ENCODE data around the gene SLC66A3.

The SLC66A3 gene

GRCh38 chr2:11140492-11140891 is 14.8 kb upstream of the SLC66A3 start:
- FAIRE-seq = no peak

GRCh38 chr2:11141319-11141718 is 13.9 kb upstream of the SLC66A3 start:
- FAIRE-seq = no peak

GRCh38 chr2:11142330-11142729 is 12.9 kb upstream of the SLC66A3 start:
- no peak for FAIRE-seq

GRCh38 chr2:11142987-11143386 is 12.3 kb upstream of the SLC66A3 start:
- no peak for FAIRE-seq

- FAIRE-seq = no peak
Observed at GRCh38 chr2:11144077-11144737, 11.1 kb upstream of the SLC66A3 start.

- no peak for FAIRE-seq
Observed at GRCh38 chr2:11144738-11145079, 10.6 kb upstream of the SLC66A3 start.

- FAIRE-seq = no peak
Observed at GRCh38 chr2:11145350-11145749, 9.9 kb upstream of the SLC66A3 start.

GRCh38 chr2:11146076-11146475 is 9.2 kb upstream of the SLC66A3 start:
- FAIRE-seq = no peak

- no peak for FAIRE-seq
Observed at GRCh38 chr2:11147263-11147662, 8.0 kb upstream of the SLC66A3 start.

GRCh38 chr2:11152591-11152990 is 2.7 kb upstream of the SLC66A3 start:
- no peak for FAIRE-seq

GRCh38 chr2:11154016-11154922 is 998 bp upstream of the SLC66A3 start:
- no peak for FAIRE-seq

- no peak for FAIRE-seq
Observed at GRCh38 chr2:11154923-11155380, 315 bp upstream of the SLC66A3 start.

GRCh38 chr2:11156396-11157075 is 1.3 kb downstream of the SLC66A3 start:
- no peak for FAIRE-seq

- no peak for FAIRE-seq
Observed at GRCh38 chr2:11157296-11157695, 2.0 kb downstream of the SLC66A3 start.

GRCh38 chr2:11157731-11158130 is 2.5 kb downstream of the SLC66A3 start:
- FAIRE-seq = no peak

GRCh38 chr2:11158916-11159573 is 3.8 kb downstream of the SLC66A3 start:
- no peak for FAIRE-seq

- no peak for FAIRE-seq
Observed at GRCh38 chr2:11159574-11160170, 4.4 kb downstream of the SLC66A3 start.

GRCh38 chr2:11160256-11160655 is 5.0 kb downstream of the SLC66A3 start:
- FAIRE-seq = no peak

GRCh38 chr2:11160731-11161455 is 5.6 kb downstream of the SLC66A3 start:
- FAIRE-seq = no peak

GRCh38 chr2:11161747-11162146 is 6.5 kb downstream of the SLC66A3 start:
- no peak for FAIRE-seq

- no peak for FAIRE-seq
Observed at GRCh38 chr2:11163439-11164317, 8.4 kb downstream of the SLC66A3 start.

Data from A204.1 (cell line).